Measurements from ENCODE around the gene FHIT. TPM values are rescaled to one million over a fixed set of nuclear protein-coding genes. Genes with fewer than 3 reads are reported as not detected.

Gene FHIT
- total and polyA plus RNA-seq, 4 donors = 2.1 to 14.7 (median 6.6) TPM

GRCh38 chr3:60240492-60240891 lies 1010.8 kb downstream of the FHIT start:
- Histone ChIP-seq H3K9me3 (ENCODE audit: control insufficient read depth in 4 of 4, low read length in 3 of 4) (no peaks in the 10 kb centered on the region), H3K36me3 (ENCODE audit: control insufficient read depth in 4 of 4, insufficient read depth in 3 of 4, low read depth in 1 of 4, low read length in 3 of 4) (no peaks in the 10 kb centered on the region), H3K4me3 (ENCODE audit: low read depth in 1 of 3, low read length in 3 of 3) (no peak overlapping the region), H3K4me1 (ENCODE audit: control insufficient read depth in 4 of 4, insufficient read depth in 4 of 4, low read length in 3 of 4) (peaks cover 0 to 3% (median 0%) of the 10 kb centered on the region in 4 donors), H3K27ac (ENCODE audit: low read depth in 1 of 2, low read length in 2 of 2) (no peak overlapping the region), H3K9ac (ENCODE audit: low read depth in 1 of 2, low read length in 2 of 2) (no peak overlapping the region), H3K27me3 (ENCODE audit: control insufficient read depth in 4 of 4, insufficient read depth in 4 of 4, low read length in 3 of 4) (no peaks in the 10 kb centered on the region)
- WGBS = 54% methylated on average over 3 of the region's 3 CpGs
- DNase-seq (ENCODE audit: low spot score) = no peak
- peak; percentile 22 to 58 for TF ChIP-seq RAD21 (IDR thresholded peaks at IDR 0.05)
- TF ChIP-seq REST (IDR thresholded peaks at IDR 0.05) = no peak
- TF ChIP-seq TAF1 (conservative IDR thresholded peaks at IDR 0.05) = no peak
- no peak for TF ChIP-seq CTCF (IDR thresholded peaks at IDR 0.05; ENCODE audit: low read depth, low read length, missing input control)
- TF ChIP-seq JUND (IDR thresholded peaks at IDR 0.05) = peak in 1 of 2 donors; percentile 59
- peak; percentile 77 to 89 for TF ChIP-seq HNF4A (conservative IDR thresholded peaks at IDR 0.05)
- peak; percentile 28 to 59 for TF ChIP-seq RXRA (IDR thresholded peaks at IDR 0.05)
- peak; percentile 83 for TF ChIP-seq HNF4G (IDR thresholded peaks at IDR 0.05)
- no peak for TF ChIP-seq YY1 (IDR thresholded peaks at IDR 0.05)
- peak; percentile 67 for TF ChIP-seq SP1 (IDR thresholded peaks at IDR 0.05)

GRCh38 chr3:60238550-60238949 lies 1012.7 kb downstream of the FHIT start:
- 84% methylated on average over 2 of the region's 2 CpGs for WGBS
- Histone ChIP-seq H3K9me3 (ENCODE audit: control insufficient read depth in 4 of 4, low read length in 3 of 4) (no peaks in the 10 kb centered on the region), H3K27ac (ENCODE audit: low read depth in 1 of 2, low read length in 2 of 2) (no peak overlapping the region), H3K4me1 (ENCODE audit: control insufficient read depth in 4 of 4, insufficient read depth in 4 of 4, low read length in 3 of 4) (peaks cover 0 to 3% (median 0%) of the 10 kb centered on the region in 4 donors), H3K9ac (ENCODE audit: low read depth in 1 of 2, low read length in 2 of 2) (no peak overlapping the region), H3K27me3 (ENCODE audit: control insufficient read depth in 4 of 4, insufficient read depth in 4 of 4, low read length in 3 of 4) (no peaks in the 10 kb centered on the region), H3K4me3 (ENCODE audit: low read depth in 1 of 3, low read length in 3 of 3) (no peak overlapping the region), H3K36me3 (ENCODE audit: control insufficient read depth in 4 of 4, insufficient read depth in 3 of 4, low read depth in 1 of 4, low read length in 3 of 4) (no peaks in the 10 kb centered on the region)
- TF ChIP-seq YY1 (IDR thresholded peaks at IDR 0.05) (no peak), HNF4A (conservative IDR thresholded peaks at IDR 0.05) (no peak), TAF1 (conservative IDR thresholded peaks at IDR 0.05) (no peak), ATF3 (IDR thresholded peaks at IDR 0.05) (no peak), RAD21 (IDR thresholded peaks at IDR 0.05) (no peak), CTCF (IDR thresholded peaks at IDR 0.05; ENCODE audit: low read depth, low read length, missing input control) (no peak)
- DNase-seq (ENCODE audit: low spot score) = no peak

All from liver (tissue), 9 donors.